Measurements from ENCODE around the gene DLG2. TPM values are rescaled to one million over a fixed set of nuclear protein-coding genes. Genes with fewer than 3 reads are reported as not detected.

The DLG2 gene
- total RNA-seq, 4 donors from 2014 or later, result 2.9 to 30.2 (median 22.6) TPM

DNA sequence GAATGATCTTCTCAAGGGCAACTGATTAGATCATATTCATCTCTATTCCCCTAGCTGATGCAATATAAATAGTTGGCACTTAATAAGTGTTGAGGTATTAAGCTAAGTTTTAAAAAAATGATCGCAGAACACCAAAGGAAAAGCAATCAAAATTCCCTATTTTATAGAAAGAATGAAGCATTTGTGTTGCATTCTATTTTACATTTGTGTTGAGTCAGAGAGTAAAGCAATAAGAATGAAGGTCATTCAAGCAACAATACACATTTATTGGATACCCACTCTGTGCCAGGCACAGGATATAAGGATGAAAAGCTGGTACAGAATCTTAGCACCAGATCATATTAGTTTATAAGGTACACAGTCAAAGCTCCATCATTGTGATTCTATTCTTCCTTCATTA lies 1654.6 kb downstream of the DLG2 start:
- no peak overlapping the region for H3K4me3 ChIP-seq
- no peak for DNase-seq
- no peaks in the 10 kb centered on the region for H3K36me3 ChIP-seq
- no peaks in the 10 kb centered on the region for H3K27me3 ChIP-seq
- no peak overlapping the region for H3K27ac ChIP-seq
- H3K9me3 ChIP-seq, result no peaks in the 10 kb centered on the region
- H3K4me1 ChIP-seq, result no peaks in the 10 kb centered on the region
- intact Hi-C loops (cut with DNase I; ENCODE audit: low total_unique reads), result no loop called here
- TF ChIP-seq, protein P1, sequence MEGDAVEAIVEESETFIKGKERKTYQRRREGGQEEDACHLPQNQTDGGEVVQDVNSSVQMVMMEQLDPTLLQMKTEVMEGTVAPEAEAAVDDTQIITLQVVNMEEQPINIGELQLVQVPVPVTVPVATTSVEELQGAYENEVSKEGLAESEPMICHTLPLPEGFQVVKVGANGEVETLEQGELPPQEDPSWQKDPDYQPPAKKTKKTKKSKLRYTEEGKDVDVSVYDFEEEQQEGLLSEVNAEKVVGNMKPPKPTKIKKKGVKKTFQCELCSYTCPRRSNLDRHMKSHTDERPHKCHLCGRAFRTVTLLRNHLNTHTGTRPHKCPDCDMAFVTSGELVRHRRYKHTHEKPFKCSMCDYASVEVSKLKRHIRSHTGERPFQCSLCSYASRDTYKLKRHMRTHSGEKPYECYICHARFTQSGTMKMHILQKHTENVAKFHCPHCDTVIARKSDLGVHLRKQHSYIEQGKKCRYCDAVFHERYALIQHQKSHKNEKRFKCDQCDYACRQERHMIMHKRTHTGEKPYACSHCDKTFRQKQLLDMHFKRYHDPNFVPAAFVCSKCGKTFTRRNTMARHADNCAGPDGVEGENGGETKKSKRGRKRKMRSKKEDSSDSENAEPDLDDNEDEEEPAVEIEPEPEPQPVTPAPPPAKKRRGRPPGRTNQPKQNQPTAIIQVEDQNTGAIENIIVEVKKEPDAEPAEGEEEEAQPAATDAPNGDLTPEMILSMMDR (IDR thresholded peaks at IDR 0.05), result no peak
- TF ChIP-seq POLR2A (IDR thresholded peaks at IDR 0.05), result no peak

DNA sequence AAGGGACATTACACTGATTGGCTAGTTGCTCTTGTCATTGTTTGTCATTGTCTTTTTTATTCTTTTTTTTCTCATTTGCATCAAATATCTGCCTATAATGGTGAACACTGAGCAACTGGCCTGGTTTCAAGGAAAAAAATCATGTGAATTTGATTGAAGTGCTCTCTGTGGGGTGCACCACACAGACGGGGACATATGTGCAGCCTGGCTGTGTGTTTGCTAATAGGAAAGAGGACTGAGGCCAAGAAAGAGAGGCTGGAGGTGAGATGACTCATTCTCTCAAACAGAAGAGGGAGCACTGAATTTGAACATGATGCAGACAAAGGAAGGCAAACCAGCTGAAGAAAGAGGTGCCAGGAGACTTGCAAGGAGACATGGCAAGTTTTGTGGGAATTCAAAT lies 1656.1 kb downstream of the DLG2 start:
- intact Hi-C loops (cut with DNase I; ENCODE audit: low total_unique reads), result no loop called here
- Histone ChIP-seq H3K4me1 (no peaks in the 10 kb centered on the region), H3K27ac (no peak overlapping the region), H3K4me3 (no peak overlapping the region), H3K27me3 (no peaks in the 10 kb centered on the region), H3K9me3 (no peaks in the 10 kb centered on the region), H3K36me3 (no peaks in the 10 kb centered on the region)
- TF ChIP-seq, protein P1 (IDR thresholded peaks at IDR 0.05), result no peak
- TF ChIP-seq POLR2A (IDR thresholded peaks at IDR 0.05), result no peak
- no peak for DNase-seq

DNA sequence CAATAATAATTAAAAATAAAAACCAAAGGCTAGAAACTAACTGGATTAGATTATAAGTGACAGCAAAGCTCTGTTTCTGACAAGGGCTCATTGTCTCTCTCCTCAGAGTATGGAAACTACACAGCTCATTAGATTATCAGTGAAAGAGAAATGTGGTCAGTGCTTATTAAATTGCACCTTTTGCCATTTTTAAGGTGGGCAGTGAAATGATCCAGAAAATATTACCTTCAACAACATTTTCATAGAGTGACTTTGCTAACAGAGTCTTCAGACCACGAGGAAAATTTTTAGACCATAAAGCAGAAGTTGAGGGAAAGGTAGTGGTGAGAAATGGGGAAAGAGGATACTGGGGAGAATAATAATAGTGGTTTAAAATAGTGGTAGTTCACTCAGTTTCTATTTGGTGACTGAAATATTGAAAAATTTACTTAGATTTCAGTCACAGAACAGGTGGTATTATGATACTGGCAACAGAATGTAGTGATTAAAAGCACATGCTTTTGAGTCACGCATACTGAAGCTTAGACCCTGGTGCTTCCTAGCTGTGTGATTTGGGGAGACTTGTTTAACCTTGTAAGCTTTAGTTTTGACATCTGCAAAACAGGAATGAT lies 1657.0 kb downstream of the DLG2 start:
- no peak for TF ChIP-seq POLR2A (IDR thresholded peaks at IDR 0.05)
- TF ChIP-seq, protein P1 (IDR thresholded peaks at IDR 0.05), result no peak
- DNase-seq, result no peak
- intact Hi-C loops (cut with DNase I; ENCODE audit: low total_unique reads), result no loop called here
- Histone ChIP-seq H3K9me3 (no peaks in the 10 kb centered on the region), H3K36me3 (no peaks in the 10 kb centered on the region), H3K27me3 (no peaks in the 10 kb centered on the region), H3K27ac (no peak overlapping the region), H3K4me1 (no peaks in the 10 kb centered on the region), H3K4me3 (no peak overlapping the region)

DNA sequence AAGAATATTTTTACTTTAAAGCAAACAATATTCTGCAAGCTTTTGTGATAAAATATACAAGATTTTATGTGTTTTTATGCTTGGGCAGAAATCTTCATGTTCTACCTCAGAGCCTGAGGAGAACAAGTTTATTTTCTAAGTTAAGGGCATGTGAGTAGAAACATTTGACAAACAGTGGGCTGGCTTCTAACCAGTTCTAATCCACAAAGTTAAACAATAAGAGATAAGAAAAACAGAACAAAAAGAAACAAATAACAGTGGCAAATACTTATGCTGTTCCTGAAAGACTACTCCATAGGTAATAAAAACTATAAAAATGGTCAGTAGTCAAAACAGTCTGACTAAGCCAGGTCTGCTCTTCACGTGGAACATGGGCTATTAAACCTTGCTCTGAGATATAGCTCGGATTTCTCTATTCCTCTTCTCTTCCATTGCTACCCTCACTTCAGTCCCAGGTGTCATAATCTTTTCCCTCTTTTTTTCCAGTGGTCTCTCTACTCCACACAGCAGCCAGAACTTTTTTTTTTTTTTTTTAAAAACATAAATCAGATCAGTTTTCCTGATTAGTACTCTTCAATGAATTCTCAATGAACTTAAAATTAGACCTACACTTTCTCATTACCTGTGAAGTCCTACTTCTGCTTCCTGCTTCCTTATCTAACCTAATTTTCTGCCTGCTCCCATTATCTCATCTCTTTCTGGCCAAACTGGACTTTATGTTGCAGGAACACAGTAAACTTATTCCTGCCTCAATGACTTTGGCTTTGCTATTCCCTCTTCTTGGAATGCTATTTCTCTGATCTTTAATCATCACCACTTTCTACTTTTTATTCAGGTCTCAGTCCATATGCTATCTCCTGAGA lies 1669.9 kb downstream of the DLG2 start:
- no peak for TF ChIP-seq POLR2A (IDR thresholded peaks at IDR 0.05)
- Histone ChIP-seq H3K27me3 (no peaks in the 10 kb centered on the region), H3K27ac (no peak overlapping the region), H3K9me3 (no peaks in the 10 kb centered on the region), H3K4me1 (no peaks in the 10 kb centered on the region), H3K4me3 (no peak overlapping the region), H3K36me3 (no peaks in the 10 kb centered on the region)
- no peak for DNase-seq
- intact Hi-C loops (cut with DNase I; ENCODE audit: low total_unique reads), result no loop called here

DNA sequence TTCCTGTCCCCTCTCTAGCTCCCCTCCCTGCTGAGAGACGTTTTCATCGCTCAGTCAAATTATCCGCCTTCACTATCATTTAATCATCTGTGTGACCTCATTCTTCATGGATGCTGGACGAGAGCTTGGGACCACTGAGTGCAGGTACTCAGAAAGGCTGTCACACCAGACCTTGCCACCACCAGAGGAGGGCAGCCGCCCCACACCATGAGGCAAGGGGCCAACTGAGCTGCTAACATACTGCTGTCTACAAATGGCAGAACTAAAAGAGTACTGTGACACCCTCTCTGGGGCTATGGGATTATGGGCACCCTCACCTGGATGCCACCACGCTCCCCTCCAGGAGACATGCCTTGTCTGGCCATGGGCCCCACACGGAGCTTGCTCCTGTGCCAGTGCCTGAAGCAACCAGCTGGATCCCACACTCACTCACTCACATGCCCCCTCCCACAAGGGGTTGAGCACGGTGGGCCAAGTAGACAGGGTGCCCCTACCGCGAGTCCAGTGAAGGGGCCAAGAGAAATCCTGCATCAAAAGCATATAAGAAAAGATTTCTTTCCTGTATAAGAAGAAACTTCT lies 1670.9 kb downstream of the DLG2 start:
- intact Hi-C loops (cut with DNase I; ENCODE audit: low total_unique reads), result no loop called here
- H3K27ac ChIP-seq, result no peak overlapping the region
- H3K36me3 ChIP-seq, result no peaks in the 10 kb centered on the region
- no peaks in the 10 kb centered on the region for H3K4me1 ChIP-seq
- DNase-seq, result no peak
- H3K9me3 ChIP-seq, result no peaks in the 10 kb centered on the region
- no peak overlapping the region for H3K4me3 ChIP-seq
- no peaks in the 10 kb centered on the region for H3K27me3 ChIP-seq
- TF ChIP-seq, protein P1 (IDR thresholded peaks at IDR 0.05), result no peak
- no peak for TF ChIP-seq POLR2A (IDR thresholded peaks at IDR 0.05)

All from uterus (tissue), 4 donors.